T-helper 2 cell (primary cell): ENCODE data around the gene DMD.
"Not testable (repeated sequence)": the region's sequence is repeated elsewhere in the genome, so short reads cannot be mapped to it uniquely, and the experiment has no call there.

ENCODE experiments used
- DNase-seq, 5 experiments: peaks; one replicate each; pipeline versions ENCODE4 v3.0.0 to v3.0.0-alpha.2; 2012 to 2022
- total RNA-seq, 2 donors: gene quantifications; one replicate each; lab custom pipeline; 2026; lab: John Stamatoyannopoulos, UW

Gene DMD
- total RNA-seq = 1.1 to 1.2 reads per million in 2 donors

DNA sequence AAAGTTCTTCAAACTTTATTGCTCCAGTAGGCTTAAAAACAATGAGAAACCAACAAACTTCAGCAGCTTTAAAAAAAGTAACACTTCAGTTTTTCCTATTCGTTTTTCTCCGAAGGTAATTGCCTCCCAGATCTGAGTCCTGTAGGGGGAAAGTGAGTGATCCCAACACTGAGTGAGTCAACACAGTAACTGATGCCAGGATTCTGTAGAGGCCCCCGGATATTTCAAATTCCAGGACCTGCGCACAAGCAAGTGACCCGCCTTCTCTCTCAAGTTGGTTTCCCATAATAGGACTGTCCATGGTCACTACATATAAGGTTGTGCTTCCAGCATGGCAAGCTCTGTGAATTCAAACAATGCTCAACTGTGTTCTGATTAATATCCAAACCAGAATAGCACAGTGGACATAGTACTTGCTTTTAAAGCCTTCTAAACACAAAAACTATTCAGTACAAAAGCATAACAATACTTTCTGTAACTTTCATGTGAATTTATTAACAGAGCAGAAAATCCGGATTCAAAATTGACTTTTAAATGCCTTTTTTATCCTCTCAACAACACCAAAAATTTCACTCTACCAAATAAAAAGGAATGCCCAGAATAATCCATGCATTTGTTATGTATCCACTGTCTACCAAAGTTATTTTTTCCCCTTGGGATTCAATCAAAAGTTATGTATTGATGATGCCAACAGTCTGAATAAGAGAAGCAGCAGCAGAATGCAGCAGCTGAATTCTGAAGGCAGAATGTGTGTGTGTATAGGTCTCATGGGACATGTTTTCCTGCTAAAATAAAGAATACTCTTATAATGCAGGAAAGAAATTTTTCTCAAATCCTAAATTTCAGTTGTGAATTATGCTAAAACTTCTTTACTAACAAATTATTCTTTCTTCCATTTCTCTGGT is at the start of gene DMD:
DMD (minus strand) TSS at position 194 of the 905 bp plus-strand sequence. CDS start 237 bp downstream, outside the sequence.
- DNase-seq = no peak

DNA sequence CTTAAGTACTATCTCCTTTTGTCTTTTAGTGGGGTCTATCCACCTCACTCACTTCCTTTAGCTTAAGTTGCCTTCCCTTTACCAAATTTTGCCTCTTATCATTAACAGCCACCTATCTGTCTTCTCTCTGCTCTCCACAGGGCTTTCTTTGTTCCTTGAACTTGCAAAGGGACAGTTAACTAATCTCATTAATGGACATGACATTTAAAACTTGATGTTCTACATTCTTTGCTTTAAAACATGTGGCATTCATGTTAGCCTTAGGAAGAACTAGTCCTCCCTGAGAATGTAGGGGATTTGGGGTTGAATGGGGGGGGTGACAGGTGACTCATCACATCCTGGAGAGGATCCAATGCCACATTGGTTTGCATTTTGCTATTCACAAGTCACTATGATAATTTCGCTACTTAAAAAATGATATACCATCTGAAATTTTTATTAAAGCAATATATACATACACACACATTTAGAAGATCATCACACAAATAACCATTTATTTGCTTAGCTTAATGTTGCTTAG is 41.0 kb upstream of the DMD start:
- no peak for DNase-seq

DNA sequence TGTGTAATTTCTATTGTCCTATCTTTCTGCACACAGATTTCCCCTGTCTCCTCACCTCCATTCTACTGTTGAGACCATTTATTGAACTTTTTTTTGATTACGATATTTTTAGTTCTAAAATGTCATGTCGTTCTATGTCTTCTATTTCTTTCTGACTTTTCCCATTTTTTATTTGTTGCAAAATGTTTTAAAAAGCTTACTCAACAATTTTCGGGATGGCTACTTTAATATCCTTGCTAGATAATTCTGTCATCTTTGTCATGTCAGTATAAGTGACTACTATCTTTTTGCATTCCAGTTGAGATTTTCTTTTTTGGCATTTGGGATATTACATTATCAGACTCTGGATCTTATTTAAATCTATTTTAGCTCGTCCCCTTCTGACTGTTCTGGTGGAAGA is 7.5 kb upstream of the DMD start:
- no peak for DNase-seq

DNA sequence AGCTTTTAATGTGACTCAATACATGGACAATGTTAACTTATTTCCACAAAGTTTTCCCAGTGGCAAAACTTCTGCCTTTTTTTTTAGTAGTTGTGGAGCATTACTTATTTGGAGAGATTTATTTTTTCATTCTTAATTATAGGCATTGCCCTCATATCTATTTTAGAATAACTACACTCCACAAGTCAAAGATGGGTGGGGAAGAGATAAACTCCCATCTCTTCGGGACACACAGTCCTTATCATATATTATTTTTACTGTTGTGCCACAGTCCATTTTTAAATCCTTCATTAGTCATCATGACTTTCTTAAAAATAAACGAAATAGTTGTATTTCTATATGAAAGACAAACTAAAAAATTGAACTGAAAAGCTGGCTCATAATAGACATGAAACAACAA is 1.2 kb downstream of the DMD start:
- no peak for DNase-seq

DNA sequence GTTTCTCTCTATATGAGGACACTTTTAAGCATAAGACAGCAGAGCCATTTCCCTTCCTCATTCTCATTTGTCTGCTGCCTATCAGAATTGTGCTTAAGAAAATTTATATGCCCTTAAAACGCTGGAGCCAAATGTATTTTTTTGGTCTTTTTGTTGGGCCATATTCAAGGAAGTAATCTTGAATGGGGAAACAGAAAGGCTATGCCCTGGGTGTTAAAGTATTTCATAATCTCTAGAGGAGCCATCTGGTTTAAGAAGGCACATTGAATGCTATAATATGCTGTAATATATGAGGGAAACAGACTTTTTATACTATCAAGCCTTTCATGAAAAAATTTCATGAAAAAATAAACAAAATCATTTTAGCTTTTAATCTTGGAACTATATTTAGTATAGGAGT is 4.3 kb downstream of the DMD start:
- no peak for DNase-seq

DNA sequence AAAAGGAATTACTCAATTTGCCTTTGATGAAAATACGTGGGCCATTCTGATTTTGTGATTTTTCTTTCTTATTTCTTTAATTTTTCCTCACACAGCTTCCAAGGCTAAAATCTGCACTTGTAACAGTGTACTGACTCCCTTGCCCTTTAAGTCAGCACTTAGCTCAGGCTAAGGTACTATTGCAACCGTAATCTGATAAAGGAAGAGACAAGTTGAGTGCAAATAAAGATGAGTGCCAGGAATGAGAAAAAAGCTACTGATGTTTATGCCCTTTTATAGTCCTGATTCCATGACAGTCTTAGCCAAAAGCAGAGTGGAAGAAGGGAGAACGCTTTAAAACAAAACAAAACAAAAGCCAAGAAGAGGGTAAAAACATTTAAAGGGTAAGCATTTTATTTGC is 6.0 kb downstream of the DMD start:
- DNase-seq = no peak

DNA sequence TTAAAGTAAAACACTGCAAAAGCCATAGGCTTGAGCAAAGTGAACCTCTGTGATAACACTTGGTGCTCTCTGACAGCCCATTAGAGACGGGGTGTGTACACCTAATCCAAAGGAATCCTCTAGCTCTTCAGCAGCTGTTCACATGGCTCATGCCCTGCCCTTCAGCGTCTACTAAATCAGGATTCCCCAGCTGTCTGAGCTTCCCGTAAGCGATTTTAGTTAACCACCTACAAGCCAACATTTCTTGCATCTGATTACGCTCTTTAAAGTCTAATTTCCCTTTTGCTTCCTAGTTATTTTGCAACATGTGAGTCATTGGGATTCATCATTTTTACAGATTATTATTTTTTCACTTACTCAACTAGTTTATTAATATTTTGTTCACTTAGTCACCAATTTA is 6.5 kb downstream of the DMD start:
- no peak for DNase-seq

DNA sequence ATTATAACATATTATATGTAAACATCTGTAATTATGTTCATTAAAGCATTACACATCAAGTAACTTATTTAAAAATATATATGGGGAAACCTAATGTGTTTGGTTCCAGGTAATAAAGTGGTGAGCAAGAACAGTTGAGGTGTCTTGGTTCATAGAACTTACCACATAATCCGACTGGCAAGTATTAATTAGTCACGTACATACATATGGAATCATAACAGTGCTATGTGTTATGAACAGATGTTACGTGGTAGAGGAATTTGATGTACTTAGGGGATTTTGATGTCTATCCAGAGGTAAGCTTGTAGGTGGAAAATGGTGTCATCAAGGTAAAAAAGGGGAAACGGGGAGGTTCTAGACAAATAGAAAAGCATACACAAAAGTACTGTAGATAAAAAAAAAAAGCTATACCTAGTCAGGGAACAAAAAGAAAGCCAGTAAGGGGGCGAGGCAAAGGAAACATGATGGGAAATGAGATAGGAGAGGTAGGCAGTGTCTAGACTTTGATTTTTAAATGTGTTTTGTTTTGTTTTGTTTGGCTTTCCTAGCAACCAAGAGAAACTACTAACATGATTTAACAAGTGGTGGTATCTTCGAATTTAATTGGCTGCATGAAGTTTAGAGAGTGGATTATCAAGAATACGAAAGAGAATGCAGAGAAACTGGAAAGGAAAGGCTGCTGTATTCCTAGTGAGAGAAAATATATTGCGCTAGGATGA is 12.6 kb downstream of the DMD start:
- DNase-seq = no peak

DNA sequence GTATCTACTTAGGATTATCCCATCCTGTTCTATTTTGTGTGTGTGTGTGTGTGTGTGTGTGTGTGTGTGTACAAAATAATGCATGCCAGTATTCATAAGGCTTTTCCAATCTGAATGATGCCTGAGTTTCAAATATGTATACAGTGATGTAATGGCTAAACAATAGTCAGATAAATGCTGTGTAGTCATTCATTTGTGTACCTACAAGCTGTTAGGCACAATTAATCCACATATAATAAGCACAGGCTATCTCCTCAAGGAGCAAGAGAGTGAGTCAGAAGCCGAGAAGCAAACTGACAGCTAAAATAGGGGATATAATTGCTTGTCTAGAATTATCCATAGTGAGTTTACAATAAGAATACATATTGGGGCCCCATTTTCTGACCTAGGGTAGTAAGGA is 15.7 kb downstream of the DMD start:
- DNase-seq = no peak

DNA sequence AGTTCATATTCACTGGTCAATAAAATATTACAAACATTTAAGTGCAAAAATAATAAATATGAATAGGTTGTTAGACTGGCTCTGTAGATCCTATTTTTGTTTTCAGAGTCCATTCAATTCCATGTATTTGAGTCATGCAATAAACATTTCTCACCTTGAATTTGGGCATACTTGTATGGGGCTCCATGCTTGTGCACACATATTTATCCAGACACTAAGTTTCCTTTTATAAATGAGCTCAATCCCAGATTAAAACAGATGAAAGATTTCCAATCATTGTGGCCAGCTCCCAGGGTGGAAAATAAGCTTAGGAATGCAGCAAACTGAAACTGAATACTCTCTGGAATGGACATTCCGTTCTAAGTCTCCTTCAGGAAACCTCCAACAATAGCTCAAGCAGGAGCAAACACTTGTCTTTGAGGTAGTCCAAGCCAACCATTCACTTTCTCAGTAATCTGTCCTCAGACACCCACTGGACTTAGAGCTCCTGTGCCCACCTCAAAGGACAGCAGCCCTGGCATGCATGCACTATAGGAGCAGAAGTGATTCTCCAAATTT is 16.4 kb downstream of the DMD start:
- DNase-seq = no peak

DNA sequence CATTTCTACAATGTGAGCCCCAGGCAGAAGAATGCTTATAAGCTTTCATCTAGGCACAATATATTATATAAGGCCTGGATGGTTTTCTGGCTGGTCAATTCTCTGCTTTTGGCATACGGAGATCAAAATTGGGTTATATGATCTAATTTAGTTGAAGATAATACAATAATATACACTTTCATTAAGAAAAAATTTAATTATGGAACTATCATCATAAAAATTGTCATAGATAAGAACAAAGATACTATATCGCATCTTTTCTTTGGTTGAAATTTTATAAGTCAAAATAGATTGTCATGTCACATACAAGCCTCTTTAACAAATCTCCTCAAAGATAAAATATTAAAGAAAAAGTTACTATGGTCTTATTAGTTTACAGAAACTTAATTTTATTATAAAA is 17.1 kb downstream of the DMD start:
- no peak for DNase-seq

DNA sequence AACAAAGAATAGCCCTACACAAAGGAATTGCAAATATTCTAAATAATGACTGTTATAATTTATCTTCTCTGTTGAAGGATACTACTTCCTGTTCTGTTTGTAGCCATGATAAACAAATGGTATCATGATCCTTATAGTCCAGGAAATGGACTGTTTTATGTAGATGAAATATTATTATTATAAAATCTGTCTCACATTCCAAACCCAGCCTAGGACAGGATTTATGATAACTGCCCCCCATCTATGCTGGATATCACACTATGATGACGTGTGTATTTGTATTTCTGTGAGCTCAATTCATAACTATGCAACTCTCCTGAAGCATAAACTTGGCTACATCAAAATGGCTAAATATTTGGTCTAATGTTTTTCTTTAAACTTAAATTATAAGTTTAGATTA is 21.3 kb downstream of the DMD start:
- DNase-seq = no peak

DNA sequence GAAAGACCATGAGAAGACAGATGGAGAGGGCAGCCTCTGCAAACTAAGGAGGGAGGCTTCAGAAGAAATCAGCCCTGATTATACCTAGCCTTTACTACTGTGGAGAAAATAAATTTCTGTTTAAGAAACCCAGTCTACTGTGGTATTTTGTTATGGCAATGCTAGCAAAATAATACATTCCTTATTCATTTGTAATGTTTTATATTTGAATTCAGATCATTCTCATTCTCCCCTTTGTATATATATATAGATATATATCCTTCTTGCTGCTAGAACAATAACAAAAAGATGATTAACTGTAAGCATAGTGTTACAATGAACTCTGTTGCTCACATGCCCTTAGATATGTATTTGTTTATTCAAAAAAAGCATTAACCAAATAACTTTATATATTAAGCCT is 22.5 kb downstream of the DMD start:
- no peak for DNase-seq

DNA sequence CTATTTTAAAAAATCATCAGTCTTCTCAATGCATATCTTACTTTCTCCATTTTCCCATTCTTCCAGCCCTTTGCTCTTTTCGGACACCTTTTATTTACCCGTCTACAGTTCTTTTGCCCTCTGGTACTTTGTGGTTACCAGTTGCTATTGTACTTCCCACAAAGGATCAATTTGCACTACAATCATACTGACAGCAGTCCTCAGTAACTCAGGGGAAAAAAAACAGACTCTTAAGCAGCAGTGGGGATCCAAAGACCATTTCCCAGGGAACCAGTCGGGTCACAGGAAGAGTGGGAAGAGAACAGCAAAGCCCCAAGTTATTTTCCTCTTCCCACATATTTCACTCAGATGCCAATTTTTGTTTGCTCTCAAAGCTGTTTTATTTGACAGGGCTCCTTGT is 23.1 kb downstream of the DMD start:
- no peak for DNase-seq

DNA sequence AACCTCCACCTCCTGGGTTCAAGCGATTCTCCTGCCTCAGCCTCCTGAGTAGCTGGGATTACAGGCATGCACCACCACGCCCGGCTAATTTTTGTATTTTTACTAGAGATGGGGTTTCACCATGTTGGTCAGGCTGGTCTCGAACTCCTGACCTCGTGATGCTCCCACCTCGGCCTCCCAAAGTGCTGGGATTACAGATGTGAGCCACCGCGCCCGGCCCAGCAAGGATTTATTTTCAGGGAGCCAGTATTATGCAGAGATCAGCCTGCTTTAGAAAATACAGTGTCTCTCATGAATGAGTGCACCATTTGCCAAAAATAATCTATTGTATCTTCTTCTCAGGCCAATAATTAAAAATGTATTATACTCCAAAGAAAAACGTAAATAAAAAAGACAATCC is 26.5 kb downstream of the DMD start:
- DNase-seq = not testable (repeated sequence)

DNA sequence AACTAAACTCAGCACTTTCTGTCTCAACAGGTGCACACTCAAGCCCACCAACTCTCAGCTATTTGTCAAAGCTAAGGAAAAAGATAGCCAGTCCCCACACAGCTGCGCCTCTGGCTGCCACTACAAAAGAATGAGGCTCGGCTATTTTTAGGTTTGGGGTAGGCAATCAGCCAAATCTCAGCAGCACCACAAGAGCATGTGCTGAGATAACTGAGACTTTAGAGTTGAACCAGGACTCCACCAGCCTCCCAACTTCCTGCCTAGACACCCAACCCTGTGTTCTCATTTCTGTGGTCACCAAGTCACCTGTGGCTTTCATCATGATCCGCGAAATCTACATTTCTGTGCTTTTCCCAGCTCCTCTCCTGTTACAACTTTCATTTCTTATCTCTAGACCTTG is 28.0 kb downstream of the DMD start:
- DNase-seq = peak in 1 of 5 experiments; percentile 1

DNA sequence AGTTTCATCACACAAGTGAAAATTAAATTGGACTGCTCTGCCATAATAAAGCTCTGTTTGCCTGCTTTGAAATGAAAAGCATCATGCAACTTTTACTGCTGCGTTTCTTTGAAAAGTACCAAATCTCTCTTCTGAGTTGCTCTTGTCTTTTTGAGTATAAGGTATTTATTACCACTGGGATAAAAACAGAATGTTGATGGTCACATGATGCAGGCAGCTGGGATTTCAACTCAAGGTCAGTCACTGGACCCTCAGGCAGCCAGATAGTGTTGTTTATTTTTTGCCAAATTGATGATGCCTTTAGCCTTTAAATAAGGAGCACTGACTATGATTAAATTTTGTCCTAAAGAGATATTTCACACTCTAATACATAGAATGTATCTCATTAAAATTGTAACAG is 32.7 kb downstream of the DMD start:
- DNase-seq = no peak

DNA sequence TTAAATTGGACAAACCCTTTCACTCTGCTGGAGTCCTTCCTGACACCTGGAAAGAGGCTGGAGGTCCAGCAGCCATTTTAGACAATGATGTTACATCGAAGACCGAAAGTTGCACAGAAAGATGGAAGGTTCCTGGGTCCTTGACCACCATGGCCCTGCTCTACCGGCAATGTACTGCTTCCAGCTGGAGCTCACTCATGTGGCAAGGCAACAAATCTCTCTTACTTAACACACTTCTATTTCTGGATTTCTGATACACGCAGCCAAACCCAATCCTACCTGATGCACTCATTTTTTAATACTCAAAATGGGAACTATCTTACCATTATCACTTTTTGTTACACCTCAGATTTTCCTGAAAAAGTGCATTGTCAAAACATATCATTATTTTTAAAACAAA is 33.1 kb downstream of the DMD start:
- no peak for DNase-seq

DNA sequence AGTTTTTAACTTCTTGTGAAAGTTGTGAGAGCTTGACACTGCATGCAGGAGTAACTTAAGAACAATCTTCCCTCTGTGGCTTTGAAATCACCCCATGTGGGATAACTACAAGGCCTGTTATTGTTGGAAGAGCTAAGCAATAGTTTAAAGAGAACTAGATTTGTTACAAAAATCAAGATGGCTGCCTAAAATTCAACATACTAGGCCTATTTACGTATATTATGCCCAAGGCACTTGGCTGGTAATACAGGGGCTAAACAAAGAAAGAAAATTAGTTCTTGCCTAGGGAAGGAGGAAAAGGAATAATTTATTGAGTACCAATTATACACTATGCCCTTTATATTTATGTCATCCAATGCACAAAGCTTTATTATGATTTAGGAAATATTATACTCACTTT is 36.1 kb downstream of the DMD start:
- DNase-seq = no peak

DNA sequence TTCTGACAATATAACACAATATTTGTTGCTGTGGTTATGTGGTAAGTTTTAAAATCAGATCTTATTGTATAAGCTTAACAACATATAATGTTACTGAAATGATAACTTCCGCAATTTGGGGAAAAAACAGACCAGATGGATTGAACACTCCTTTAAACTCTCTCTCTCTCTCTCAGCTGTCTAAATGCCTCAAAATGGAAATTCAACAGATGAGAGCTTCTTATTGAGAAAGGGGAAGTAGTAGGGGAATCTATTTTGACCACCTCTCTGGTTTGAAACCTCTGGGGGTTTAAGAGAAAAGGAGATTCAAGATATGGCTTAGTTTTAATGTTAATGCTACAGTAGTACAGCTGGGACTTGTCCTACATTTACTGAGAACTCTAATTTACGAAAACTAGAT is 40.3 kb downstream of the DMD start:
- DNase-seq = no peak

DNA sequence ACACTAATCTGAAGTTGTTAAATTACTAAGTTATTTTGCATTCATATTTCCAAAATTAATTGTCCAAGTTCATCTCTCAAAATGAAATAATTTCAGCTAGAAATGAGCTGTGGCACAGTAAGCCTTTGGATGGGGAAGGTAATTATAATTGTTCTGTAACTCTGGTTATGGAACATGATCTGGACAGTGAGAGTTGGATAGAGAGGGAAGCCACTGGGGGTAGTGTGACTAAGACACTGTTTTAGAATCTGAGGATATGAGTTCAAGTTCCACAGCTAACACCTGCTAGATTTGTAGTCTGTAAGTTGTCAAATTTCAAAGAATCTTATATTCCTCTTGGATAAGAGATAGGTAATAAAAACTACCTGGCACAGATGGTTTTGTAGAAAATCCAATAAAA is 49.5 kb downstream of the DMD start:
- DNase-seq = no peak

DNA sequence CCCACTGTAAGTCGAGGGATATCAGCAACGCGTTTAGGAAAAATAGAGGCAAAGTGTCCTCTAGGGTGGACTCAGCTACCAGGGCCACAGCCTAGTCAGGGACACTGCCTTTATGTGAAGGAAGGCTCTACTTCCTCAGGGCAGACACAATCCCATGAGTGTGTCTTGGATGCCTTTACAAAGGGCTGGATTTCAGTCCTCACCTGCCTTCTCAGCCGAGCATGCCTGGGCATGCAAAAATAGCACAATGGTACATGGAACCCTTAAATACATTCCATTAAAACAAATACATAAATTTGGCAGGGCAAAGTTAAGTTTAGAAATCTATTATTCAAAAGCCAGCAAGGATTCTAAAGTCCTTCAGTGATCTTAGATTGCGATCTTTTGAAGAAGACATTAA is 51.1 kb downstream of the DMD start:
- DNase-seq = no peak

DNA sequence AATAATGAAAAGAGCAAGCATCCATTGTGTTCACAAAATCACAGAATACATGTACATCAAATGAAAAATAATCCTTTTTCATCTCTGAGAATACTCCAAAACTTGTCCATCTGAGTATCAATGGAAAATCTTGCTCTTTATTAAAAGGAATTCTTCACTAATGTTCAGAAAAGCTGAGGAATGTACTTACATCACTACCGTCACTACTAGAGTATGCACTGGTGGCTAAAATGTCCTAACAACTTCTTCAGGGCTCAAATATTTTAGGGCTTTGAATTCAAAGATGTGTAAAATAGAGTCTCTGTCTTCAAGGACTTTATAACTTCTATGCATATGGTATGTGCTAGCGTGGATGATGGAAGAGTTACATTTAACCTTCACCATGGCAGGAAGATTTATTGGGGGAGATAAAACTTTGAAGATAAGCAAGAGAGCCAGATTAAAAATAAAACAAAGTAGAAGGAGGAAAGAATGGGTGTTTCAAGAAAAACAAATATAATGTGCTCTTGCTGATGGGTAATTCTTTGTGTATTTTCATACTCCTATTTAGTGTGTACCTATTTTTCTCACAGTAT is 55.1 kb downstream of the DMD start:
- no peak for DNase-seq
